Loucy (cell line): ENCODE results near the gene DENND2D.

Source experiments
- H2AFZ ChIP-seq: fragments of 200-600 bp; sonication (generic); 2 replicates; pipeline ENCODE4 v1.6.0; 2016; ENCODE audit warnings: antibody characterized with exemption, mild to moderate bottlenecking, low read length, moderate library complexity
- H3F3A ChIP-seq: fragments of 200-600 bp; 2 replicates; pipeline ENCODE4 v1.6.0; 2016; ENCODE audit warnings: antibody characterized with exemption, low read depth, mild to moderate bottlenecking
- H3K27me3 ChIP-seq: fragments of 200-600 bp; sonication (generic); 2 replicates; pipeline ENCODE4 v1.6.1; 2014; ENCODE audit warnings: low read length, mild to moderate bottlenecking; ENCODE audit not compliant: insufficient read depth, poor library complexity, severe bottlenecking
- H3K36me3 ChIP-seq: fragments of 200-600 bp; sonication (generic); 2 replicates; pipeline ENCODE4 v1.6.1; 2016; ENCODE audit warnings: low read length; ENCODE audit not compliant: insufficient read depth
- H3K4me1 ChIP-seq: fragments of 200-600 bp; sonication (generic); 2 replicates; pipeline ENCODE4 v1.5.1; 2014; ENCODE audit warnings: low read length, mild to moderate bottlenecking; ENCODE audit not compliant: insufficient read depth, poor library complexity, severe bottlenecking
- H3K4me2 ChIP-seq: fragments of 200-600 bp; sonication (generic); 2 replicates; pipeline ENCODE4 v1.6.0; 2014; ENCODE audit warnings: antibody characterized with exemption, low read length, low read depth, mild to moderate bottlenecking; ENCODE audit not compliant: poor library complexity, severe bottlenecking
- H3K4me3 ChIP-seq: fragments of 200-600 bp; sonication (generic); 2 replicates; pipeline ENCODE4 v1.5.1; 2014; ENCODE audit warnings: low read length, mild to moderate bottlenecking, mixed read lengths; ENCODE audit not compliant: poor library complexity, severe bottlenecking
- H3K79me2 ChIP-seq: fragments of 200-600 bp; sonication (generic); 2 replicates; pipeline ENCODE4 v1.6.1; 2014; ENCODE audit warnings: low read length; ENCODE audit not compliant: insufficient read depth
- H3K9ac ChIP-seq: fragments of 200-600 bp; sonication (generic); 2 replicates; pipeline ENCODE4 v1.6.0; 2014; ENCODE audit warnings: mild to moderate bottlenecking, low read depth, low read length, moderate library complexity; ENCODE audit not compliant: poor library complexity, severe bottlenecking
- H3K9me2 ChIP-seq: fragments of 200-600 bp; sonication (generic); replicated peaks from 2 replicates; pipeline ENCODE4 v1.6.1; 2016; ENCODE audit warnings: low read depth, low read length, mixed read lengths
- H3K9me3 ChIP-seq: fragments of 200-600 bp; sonication (generic); 2 replicates; pipeline ENCODE4 v1.6.1; 2014; ENCODE audit warnings: mild to moderate bottlenecking, antibody characterized with exemption, low read length, low read depth; ENCODE audit not compliant: insufficient read depth
- H4K20me1 ChIP-seq: fragments of 200-600 bp; sonication (generic); 2 replicates; pipeline ENCODE4 v1.6.0; 2014; ENCODE audit warnings: antibody characterized with exemption, low read length, mild to moderate bottlenecking; ENCODE audit not compliant: insufficient read depth, poor library complexity, severe bottlenecking
- CTCF ChIP-seq: fragments of 200-600 bp; sonication (generic); conservative IDR thresholded peaks from 2 replicates; pipeline ENCODE4 v1.5.1; 2014; ENCODE audit warnings: mild to moderate bottlenecking, antibody characterized with exemption, low read length
- EZH2phosphoT487 ChIP-seq: fragments of 200-600 bp; IDR thresholded peaks from 2 replicates; pipeline ENCODE4 v1.6.1; 2018; ENCODE audit warnings: antibody characterized with exemption, mild to moderate bottlenecking, moderate library complexity, borderline replicate concordance

Gene DENND2D

GRCh38 chr1:111213412-111213811 lies 13.0 kb upstream of the DENND2D start:
- no peak overlapping the region for H2AFZ ChIP-seq
- H3K79me2 ChIP-seq = no peaks in the 10 kb centered on the region
- H4K20me1 ChIP-seq = no peaks in the 10 kb centered on the region
- no peaks in the 10 kb centered on the region for H3K9me2 ChIP-seq
- H3K36me3 ChIP-seq = no peaks in the 10 kb centered on the region
- peak overlapping the region; percentile 32 for H3K4me3 ChIP-seq
- H3K4me2 ChIP-seq = peak overlapping the region; percentile 75
- no peaks in the 10 kb centered on the region for H3K9me3 ChIP-seq
- TF ChIP-seq CTCF (no peak), EZH2phosphoT487 (no peak)
- peaks cover 17% of the 10 kb centered on the region for H3F3A ChIP-seq
- H3K4me1 ChIP-seq = peaks cover 87% of the 10 kb centered on the region
- H3K9ac ChIP-seq = peak overlapping the region; percentile 86
- no peaks in the 10 kb centered on the region for H3K27me3 ChIP-seq

- Histone ChIP-seq H3K4me2 (peak overlapping the region; percentile 75), H3K36me3 (no peaks in the 10 kb centered on the region), H3F3A (peaks cover 22% of the 10 kb centered on the region), H3K9ac (peak overlapping the region; percentile 86), H3K27me3 (no peaks in the 10 kb centered on the region), H4K20me1 (no peaks in the 10 kb centered on the region), H3K9me2 (no peaks in the 10 kb centered on the region), H3K4me3 (no peak overlapping the region), H2AFZ (no peak overlapping the region), H3K4me1 (peaks cover 87% of the 10 kb centered on the region), H3K9me3 (no peaks in the 10 kb centered on the region), H3K79me2 (no peaks in the 10 kb centered on the region)
- TF ChIP-seq EZH2phosphoT487 (no peak), CTCF (no peak)
These were observed 12.3 kb upstream of the DENND2D start for GRCh38 chr1:111212634-111213335.

GRCh38 chr1:111211921-111212320 lies 11.5 kb upstream of the DENND2D start:
- H3K27me3 ChIP-seq = no peaks in the 10 kb centered on the region
- H4K20me1 ChIP-seq = no peaks in the 10 kb centered on the region
- no peaks in the 10 kb centered on the region for H3K79me2 ChIP-seq
- no peaks in the 10 kb centered on the region for H3K36me3 ChIP-seq
- H3K4me1 ChIP-seq = peaks cover 87% of the 10 kb centered on the region
- TF ChIP-seq CTCF (no peak), EZH2phosphoT487 (no peak)
- no peak overlapping the region for H3K4me2 ChIP-seq
- H3K9me3 ChIP-seq = no peaks in the 10 kb centered on the region
- H3F3A ChIP-seq = peaks cover 20% of the 10 kb centered on the region
- peak overlapping the region; percentile 86 for H3K9ac ChIP-seq
- H3K4me3 ChIP-seq = no peak overlapping the region
- no peak overlapping the region for H2AFZ ChIP-seq
- H3K9me2 ChIP-seq = no peaks in the 10 kb centered on the region
